ENCODE results near the gene DDX24.

The DDX24 gene

DNA sequence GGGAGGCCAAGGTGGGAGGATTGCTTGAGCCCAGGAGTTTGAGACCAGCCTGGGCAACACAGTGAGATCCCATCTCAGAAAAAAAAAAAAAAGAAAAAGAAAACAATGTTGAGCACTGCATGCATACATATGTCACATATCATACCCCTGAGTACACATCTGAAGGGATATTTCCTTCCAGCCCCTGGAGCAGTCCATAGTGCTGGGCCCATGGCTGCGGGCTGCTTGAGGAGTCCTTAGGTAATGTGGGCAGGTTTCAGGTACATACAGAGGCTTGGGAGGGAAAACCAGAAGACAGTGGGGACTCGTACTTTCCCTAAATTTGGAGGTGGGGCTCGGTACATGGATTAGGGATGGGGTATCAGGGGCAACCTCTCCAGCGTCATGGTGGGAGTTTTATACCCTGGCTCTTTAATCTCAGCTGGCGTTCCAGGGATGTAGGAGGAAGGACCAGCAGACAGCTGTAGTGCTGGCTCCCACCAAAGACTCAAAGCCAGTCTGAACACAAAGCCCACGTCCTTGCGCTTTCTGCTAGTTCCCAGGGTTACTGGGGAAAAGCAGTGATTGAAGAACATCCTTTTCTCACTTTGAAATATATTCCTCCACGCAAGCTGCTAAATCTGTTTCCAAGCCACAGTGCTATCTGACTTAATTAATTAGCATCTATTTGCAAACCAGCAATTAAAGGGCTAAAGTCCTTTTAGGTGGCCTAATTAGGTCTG is 49.7 kb downstream of the DDX24 start:
- no peak for TF ChIP-seq POLR2AphosphoS5 (IDR thresholded peaks at IDR 0.05; ENCODE audit: borderline replicate concordance, low read depth, low read length)
- no peak for TF ChIP-seq EZH2 (IDR thresholded peaks at IDR 0.05)
- no peak for TF ChIP-seq FOXP2 (optimal IDR thresholded peaks at IDR 0.05; ENCODE audit: control extremely low read depth, extremely low read length, insufficient read depth)
- H3K9me3 ChIP-seq (ENCODE audit: low read depth, low read length) = no peaks in the 10 kb centered on the region
- H3K9ac ChIP-seq (ENCODE audit: insufficient read length) = no peak overlapping the region
- H3K27ac ChIP-seq = no peak overlapping the region
- no peak for DNase-seq (ENCODE audit: low read depth, low spot score)
- no peak overlapping the region for H3K4me3 ChIP-seq
- no peaks in the 10 kb centered on the region for H3K36me3 ChIP-seq (ENCODE audit: insufficient read depth, low read length)

DNA sequence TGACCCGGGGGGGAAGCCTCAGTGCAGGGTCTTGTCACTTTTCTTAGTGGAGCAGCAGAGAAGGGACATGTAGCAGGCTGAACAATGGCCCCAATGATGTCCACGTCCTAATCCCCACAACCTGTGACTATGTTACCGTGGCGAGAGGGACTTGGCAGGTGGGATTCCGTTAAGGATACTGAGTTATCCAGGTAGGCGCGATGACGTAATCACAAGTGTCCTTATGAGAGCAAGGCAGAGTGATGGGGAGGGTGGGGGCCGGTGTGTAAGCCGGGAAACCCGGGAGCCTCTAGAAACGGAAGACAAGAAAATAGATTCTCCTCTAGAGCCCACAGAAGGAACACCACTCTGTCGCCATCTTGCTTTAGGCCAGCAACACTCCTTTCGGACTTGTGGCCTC is 50.4 kb downstream of the DDX24 start:
- TF ChIP-seq EZH2 (IDR thresholded peaks at IDR 0.05) = no peak
- TF ChIP-seq POLR2AphosphoS5 (IDR thresholded peaks at IDR 0.05; ENCODE audit: borderline replicate concordance, low read depth, low read length) = no peak
- no peak for TF ChIP-seq FOXP2 (optimal IDR thresholded peaks at IDR 0.05; ENCODE audit: control extremely low read depth, extremely low read length, insufficient read depth)
- no peak overlapping the region for H3K4me3 ChIP-seq
- no peak for DNase-seq (ENCODE audit: low read depth, low spot score)
- H3K9ac ChIP-seq (ENCODE audit: insufficient read length) = no peak overlapping the region
- no peaks in the 10 kb centered on the region for H3K9me3 ChIP-seq (ENCODE audit: low read depth, low read length)
- H3K27ac ChIP-seq = no peak overlapping the region
- no peaks in the 10 kb centered on the region for H3K36me3 ChIP-seq (ENCODE audit: insufficient read depth, low read length)

GRCh38 chr14:94029671-94030203 is 51.3 kb downstream of the DDX24 start:
- H3K9me3 ChIP-seq (ENCODE audit: low read depth, low read length) = no peaks in the 10 kb centered on the region
- H3K9ac ChIP-seq (ENCODE audit: insufficient read length) = no peak overlapping the region
- H3K4me3 ChIP-seq = no peak overlapping the region
- H3K36me3 ChIP-seq (ENCODE audit: insufficient read depth, low read length) = no peaks in the 10 kb centered on the region
- no peak for TF ChIP-seq EZH2 (IDR thresholded peaks at IDR 0.05)
- no peak overlapping the region for H3K27ac ChIP-seq
- no peak for DNase-seq (ENCODE audit: low read depth, low spot score)

GRCh38 chr14:94029265-94029664 is 51.7 kb downstream of the DDX24 start:
- Histone ChIP-seq H3K9me3 (ENCODE audit: low read depth, low read length) (no peaks in the 10 kb centered on the region), H3K4me3 (no peak overlapping the region), H3K9ac (ENCODE audit: insufficient read length) (no peak overlapping the region), H3K36me3 (ENCODE audit: insufficient read depth, low read length) (no peaks in the 10 kb centered on the region), H3K27ac (no peak overlapping the region)
- no peak for TF ChIP-seq EZH2 (IDR thresholded peaks at IDR 0.05)
- no peak for TF ChIP-seq FOXP2 (optimal IDR thresholded peaks at IDR 0.05; ENCODE audit: control extremely low read depth, extremely low read length, insufficient read depth)
- no peak for TF ChIP-seq POLR2AphosphoS5 (IDR thresholded peaks at IDR 0.05; ENCODE audit: borderline replicate concordance, low read depth, low read length)
- DNase-seq (ENCODE audit: low read depth, low spot score) = no peak

DNA sequence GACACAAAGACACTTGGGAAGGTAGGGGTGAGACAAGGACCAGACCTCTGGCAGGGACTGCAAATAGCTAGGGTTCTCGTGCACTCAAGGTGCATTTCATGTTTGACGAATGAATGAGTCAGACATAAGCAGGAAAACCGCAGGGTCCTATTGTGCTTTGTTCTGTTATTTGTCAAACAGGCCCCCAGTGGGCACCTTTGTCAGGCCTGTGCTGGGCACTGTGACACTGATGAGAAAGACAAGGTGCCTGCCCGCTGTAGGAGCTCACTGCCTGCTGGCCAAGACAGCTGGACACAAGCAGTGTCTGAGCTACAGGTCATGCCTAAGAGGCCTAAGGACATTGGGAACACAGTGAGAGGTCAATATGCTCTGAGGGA is 52.6 kb downstream of the DDX24 start:
- Histone ChIP-seq H3K9me3 (ENCODE audit: low read depth, low read length) (no peaks in the 10 kb centered on the region), H3K9ac (ENCODE audit: insufficient read length) (no peak overlapping the region), H3K4me3 (no peak overlapping the region), H3K27ac (no peak overlapping the region), H3K36me3 (ENCODE audit: insufficient read depth, low read length) (no peaks in the 10 kb centered on the region)
- no peak for DNase-seq (ENCODE audit: low read depth, low spot score)
- TF ChIP-seq EZH2 (IDR thresholded peaks at IDR 0.05) (no peak), POLR2AphosphoS5 (IDR thresholded peaks at IDR 0.05; ENCODE audit: borderline replicate concordance, low read depth, low read length) (no peak), FOXP2 (optimal IDR thresholded peaks at IDR 0.05; ENCODE audit: control extremely low read depth, extremely low read length, insufficient read depth) (no peak)

DNA sequence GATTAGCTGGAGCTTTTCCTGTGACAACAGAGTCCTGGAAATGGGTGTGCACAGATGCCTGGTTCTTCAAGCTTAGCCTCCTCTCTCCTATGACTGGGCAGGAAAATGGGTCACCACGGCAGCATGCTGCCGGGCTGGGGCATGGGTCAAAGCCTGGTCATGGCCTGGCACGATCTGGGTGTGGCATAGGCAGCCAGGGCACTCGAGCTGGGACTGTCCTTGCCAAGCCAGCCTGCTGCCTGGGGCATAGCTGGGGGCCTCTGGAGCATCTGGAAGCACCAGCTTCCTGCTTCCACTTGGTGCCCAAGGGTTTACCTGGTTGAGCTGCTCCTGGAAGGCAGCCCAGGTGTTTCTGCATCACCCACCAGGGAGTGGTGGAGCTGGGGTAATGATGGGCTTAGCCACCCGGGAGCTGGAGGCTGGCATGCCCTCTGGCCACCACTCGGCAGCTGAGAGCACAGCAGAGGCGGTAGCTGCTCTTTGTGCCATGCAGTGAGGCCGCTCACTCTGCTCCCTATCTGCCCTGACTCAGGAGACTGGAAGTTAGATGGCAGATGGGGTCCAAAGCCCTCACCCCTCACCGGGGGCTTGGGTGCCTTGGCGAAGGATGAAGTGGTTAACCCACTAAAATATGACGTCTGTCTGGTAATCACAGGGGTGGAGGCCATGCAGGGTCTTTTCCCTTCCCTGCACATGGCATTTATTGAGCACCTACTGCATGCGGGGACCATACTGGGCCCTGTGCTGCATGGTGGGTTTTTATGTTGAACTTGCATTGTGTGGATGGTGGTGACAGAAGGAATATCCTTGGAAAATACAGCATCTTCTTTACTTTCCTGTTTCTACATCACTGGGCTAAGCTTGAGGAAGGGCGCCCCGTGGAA is 53.2 kb downstream of the DDX24 start:
- no peaks in the 10 kb centered on the region for H3K9me3 ChIP-seq (ENCODE audit: low read depth, low read length)
- H3K36me3 ChIP-seq (ENCODE audit: insufficient read depth, low read length) = no peaks in the 10 kb centered on the region
- no peak overlapping the region for H3K4me3 ChIP-seq
- no peak overlapping the region for H3K9ac ChIP-seq (ENCODE audit: insufficient read length)
- no peak for DNase-seq (ENCODE audit: low read depth, low spot score)
- H3K27ac ChIP-seq = no peak overlapping the region
- TF ChIP-seq EZH2 (IDR thresholded peaks at IDR 0.05) = no peak
- TF ChIP-seq POLR2AphosphoS5 (IDR thresholded peaks at IDR 0.05; ENCODE audit: borderline replicate concordance, low read depth, low read length) = no peak
- TF ChIP-seq FOXP2 (optimal IDR thresholded peaks at IDR 0.05; ENCODE audit: control extremely low read depth, extremely low read length, insufficient read depth) = no peak

DNA sequence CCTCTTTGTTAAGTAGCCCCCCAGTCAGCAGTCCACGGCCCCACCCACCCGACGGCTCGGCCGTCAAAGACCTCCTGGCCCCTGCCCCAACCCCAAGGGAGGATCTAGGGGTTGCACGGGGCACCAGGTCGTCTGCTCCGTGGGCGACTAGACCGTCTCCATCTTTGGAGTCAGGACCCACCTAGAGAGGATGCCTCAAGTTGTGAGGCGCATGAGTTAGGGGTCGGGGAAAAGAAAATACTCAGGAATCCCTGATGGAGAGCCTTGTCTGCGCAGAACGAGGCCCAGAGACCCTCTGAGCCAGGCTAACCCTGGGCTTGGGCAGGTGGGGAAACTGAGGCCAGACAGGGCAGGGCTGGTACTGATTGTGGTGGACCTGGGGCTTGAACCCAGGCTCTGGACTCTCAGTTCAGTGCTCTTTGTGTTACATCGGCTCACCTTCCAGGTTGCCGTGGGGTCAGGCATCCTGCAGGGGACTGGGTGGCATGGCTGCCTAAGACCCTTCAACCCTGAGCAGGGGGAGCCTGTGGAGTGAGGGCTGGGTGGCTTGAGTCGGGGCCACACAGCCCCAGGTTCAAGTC is 54.0 kb downstream of the DDX24 start:
- H3K27ac ChIP-seq = no peak overlapping the region

More for the DNA sequence above, 54.0 kb downstream of the DDX24 start:
- Histone ChIP-seq H3K9ac (ENCODE audit: insufficient read length) (peak overlapping the region; percentile 75), H3K9me3 (ENCODE audit: low read depth, low read length) (no peaks in the 10 kb centered on the region), H3K4me3 (peak overlapping the region; percentile 88), H3K36me3 (ENCODE audit: insufficient read depth, low read length) (no peaks in the 10 kb centered on the region)
- TF ChIP-seq EZH2 (IDR thresholded peaks at IDR 0.05) (no peak), FOXP2 (optimal IDR thresholded peaks at IDR 0.05; ENCODE audit: control extremely low read depth, extremely low read length, insufficient read depth) (no peak), POLR2AphosphoS5 (IDR thresholded peaks at IDR 0.05; ENCODE audit: borderline replicate concordance, low read depth, low read length) (no peak)
- no peak for DNase-seq (ENCODE audit: low read depth, low spot score)

All from SK-N-MC (cell line).